K562 (cell line): ENCODE data around the gene TRIO. TPM values are rescaled to one million over a fixed set of nuclear protein-coding genes. Genes with fewer than 3 reads are reported as not detected.

Experiments
- LARP7 ChIP-seq: fragments of 450-650 bp; IDR thresholded peaks from 2 replicates; pipeline ENCODE4 v1.6.1; 2016
- LEF1 ChIP-seq: fragments of 450-650 bp; IDR thresholded peaks from 2 replicates; pipeline ENCODE4 v1.6.1; 2016; ENCODE audit warnings: mild to moderate bottlenecking
- NFE2L1 ChIP-seq: fragments of 450-650 bp; IDR thresholded peaks from 2 replicates; pipeline ENCODE4 v1.6.1; 2016; ENCODE audit warnings: missing genetic modification characterization, low read depth, mild to moderate bottlenecking, missing compliant biosample characterization, moderate library complexity, borderline replicate concordance
- TEAD4 ChIP-seq, 2 experiments: sonication (generic) in 1 of 2; formaldehyde crosslinking in 1 of 2; IDR thresholded peaks; 2 replicates each; pipeline versions ENCODE4 v1.6.1 to v1.8.0; 2012 to 2022; ENCODE audit warnings: borderline replicate concordance in 1 of 2, inconsistent platforms in 1 of 2, low read length in 1 of 2, mild to moderate bottlenecking in 1 of 2, missing genetic modification reagents in 1 of 2
- ZBED1 ChIP-seq: IDR thresholded peaks from 2 replicates; pipeline ENCODE4 v1.6.1; 2014
- ZNF384 ChIP-seq: IDR thresholded peaks from 2 replicates; pipeline ENCODE4 v1.6.1; 2012; ENCODE audit warnings: low read depth, low read length, improper control_type of control experiment
- polyA plus RNA-seq, 8 experiments: library from polyadenylated mRNA; depleted of rRNA in 4 of 8; stranded (reverse) in 5 of 8; unstranded in 3 of 8; fragments of >200 nt; fragmentation: Nextera tagmentation in 2 of 8; fragmentation: Illumina TruSeq in 1 of 8; extraction: Ambion mirVana in 2 of 8; extraction: Trizol in 1 of 8; gene quantifications; 2 replicates each; pipeline versions ENCODE4 v1.2.1 to v1.2.3, GENCODE V29; 2011 to 2014; ENCODE audit warnings: inconsistent platforms in 1 of 8, missing spikeins in 1 of 8
- total RNA-seq, 7 experiments: library from RNA; depleted of rRNA in 6 of 7; stranded (reverse); fragments of >200 nt in 6 of 7; fragmentation: Illumina TruSeq in 2 of 7; extraction: Trizol in 2 of 7; gene quantifications; 2 replicates each; pipeline versions ENCODE4 v1.2.1 to v1.2.3, GENCODE V29; 2011 to 2021; ENCODE audit warnings: low replicate concordance in 1 of 7
- TF ChIP-seq, protein P1 (sequence below), 2 experiments: fragments of 250-450 bp in 1 of 2; fragments of 450-650 bp in 1 of 2; sonication (Bioruptor Pico) in 1 of 2; IDR thresholded peaks; 2 replicates each; pipeline versions ENCODE4 v1.6.1 to v1.8.0; 2016 to 2021; ENCODE audit warnings: mild to moderate bottlenecking in 2 of 2, moderate library complexity in 2 of 2, missing compliant biosample characterization in 1 of 2, missing genetic modification characterization in 1 of 2
- TF ChIP-seq, protein P2 (sequence below), 2 experiments: fragments of 450-650 bp in 1 of 2; sonication (generic) in 1 of 2; formaldehyde crosslinking in 1 of 2; IDR thresholded peaks; 2 replicates each; pipeline versions ENCODE4 v1.7.1 to v1.9.0; 2016 to 2022; ENCODE audit warnings: inconsistent platforms in 1 of 2, mild to moderate bottlenecking in 1 of 2, missing genetic modification reagents in 1 of 2

Gene TRIO
- total and polyA plus RNA-seq, 9 of the 15 experiments (the other 6 are each of a cell fraction or from before 2014, with no cell fraction given) = 0.24 to 5.0 (median 1.1) TPM

DNA sequence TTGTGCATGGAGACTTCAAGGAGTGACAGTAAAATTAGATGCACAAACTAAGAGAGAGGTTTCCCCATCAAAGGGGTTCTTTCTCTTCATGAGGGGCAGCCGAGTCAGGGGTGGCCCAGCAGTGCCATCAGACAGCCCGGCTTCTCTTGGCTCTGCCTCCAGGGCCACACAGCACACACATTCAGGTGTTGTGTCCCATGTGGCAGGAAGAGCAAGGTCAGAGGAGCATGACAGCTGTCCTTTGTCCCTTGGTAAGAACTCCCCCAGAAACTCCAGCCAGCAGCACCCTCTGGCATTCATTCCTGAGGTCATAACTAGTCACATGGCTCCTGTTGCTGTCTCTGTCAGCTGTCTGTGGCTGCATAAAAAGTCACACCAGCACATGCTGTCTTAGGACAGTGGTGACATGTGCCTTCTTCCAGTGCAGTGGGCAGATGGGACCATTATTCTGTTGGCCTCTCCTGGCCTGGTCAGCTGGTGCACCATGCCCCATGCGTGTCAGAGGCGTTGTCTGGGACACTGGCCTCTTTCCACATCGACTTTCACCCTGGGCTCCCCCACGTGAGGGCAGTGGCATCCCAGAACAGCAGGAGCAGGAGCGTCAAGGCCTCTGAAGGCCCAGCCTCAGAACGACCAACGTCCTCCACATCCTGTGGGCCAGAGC is 360.0 kb downstream of the TRIO start (continued):
- no peak for TF ChIP-seq LEF1
- no peak for TF ChIP-seq LARP7
- no peak for TF ChIP-seq NFE2L1 (tag)
- TF ChIP-seq, protein P1, sequence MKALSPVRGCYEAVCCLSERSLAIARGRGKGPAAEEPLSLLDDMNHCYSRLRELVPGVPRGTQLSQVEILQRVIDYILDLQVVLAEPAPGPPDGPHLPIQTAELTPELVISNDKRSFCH (CRISPR knock-in tag; IDR thresholded peaks at IDR 0.05) = no peak
- TF ChIP-seq, protein P1 (tag; IDR thresholded peaks at IDR 0.05) = no peak
- TF ChIP-seq TEAD4 (IDR thresholded peaks at IDR 0.05; ENCODE audit: low read length) = no peak
- no peak for TF ChIP-seq TEAD4 (CRISPR knock-in tag; IDR thresholded peaks at IDR 0.05; ENCODE audit: borderline replicate concordance)
- no peak for TF ChIP-seq ZNF384
- TF ChIP-seq, protein P2, sequence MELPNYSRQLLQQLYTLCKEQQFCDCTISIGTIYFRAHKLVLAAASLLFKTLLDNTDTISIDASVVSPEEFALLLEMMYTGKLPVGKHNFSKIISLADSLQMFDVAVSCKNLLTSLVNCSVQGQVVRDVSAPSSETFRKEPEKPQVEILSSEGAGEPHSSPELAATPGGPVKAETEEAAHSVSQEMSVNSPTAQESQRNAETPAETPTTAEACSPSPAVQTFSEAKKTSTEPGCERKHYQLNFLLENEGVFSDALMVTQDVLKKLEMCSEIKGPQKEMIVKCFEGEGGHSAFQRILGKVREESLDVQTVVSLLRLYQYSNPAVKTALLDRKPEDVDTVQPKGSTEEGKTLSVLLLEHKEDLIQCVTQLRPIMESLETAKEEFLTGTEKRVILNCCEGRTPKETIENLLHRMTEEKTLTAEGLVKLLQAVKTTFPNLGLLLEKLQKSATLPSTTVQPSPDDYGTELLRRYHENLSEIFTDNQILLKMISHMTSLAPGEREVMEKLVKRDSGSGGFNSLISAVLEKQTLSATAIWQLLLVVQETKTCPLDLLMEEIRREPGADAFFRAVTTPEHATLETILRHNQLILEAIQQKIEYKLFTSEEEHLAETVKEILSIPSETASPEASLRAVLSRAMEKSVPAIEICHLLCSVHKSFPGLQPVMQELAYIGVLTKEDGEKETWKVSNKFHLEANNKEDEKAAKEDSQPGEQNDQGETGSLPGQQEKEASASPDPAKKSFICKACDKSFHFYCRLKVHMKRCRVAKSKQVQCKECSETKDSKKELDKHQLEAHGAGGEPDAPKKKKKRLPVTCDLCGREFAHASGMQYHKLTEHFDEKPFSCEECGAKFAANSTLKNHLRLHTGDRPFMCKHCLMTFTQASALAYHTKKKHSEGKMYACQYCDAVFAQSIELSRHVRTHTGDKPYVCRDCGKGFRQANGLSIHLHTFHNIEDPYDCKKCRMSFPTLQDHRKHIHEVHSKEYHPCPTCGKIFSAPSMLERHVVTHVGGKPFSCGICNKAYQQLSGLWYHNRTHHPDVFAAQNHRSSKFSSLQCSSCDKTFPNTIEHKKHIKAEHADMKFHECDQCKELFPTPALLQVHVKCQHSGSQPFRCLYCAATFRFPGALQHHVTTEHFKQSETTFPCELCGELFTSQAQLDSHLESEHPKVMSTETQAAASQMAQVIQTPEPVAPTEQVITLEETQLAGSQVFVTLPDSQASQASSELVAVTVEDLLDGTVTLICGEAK (IDR thresholded peaks at IDR 0.05) = no peak
- TF ChIP-seq, protein P2 (CRISPR knock-in tag; IDR thresholded peaks at IDR 0.05) = no peak
- TF ChIP-seq ZBED1 = no peak
